Fibroblast of peridontal ligament (primary cell): ENCODE data around the gene RAVER2.

ENCODE experiments used
- DNase-seq: peaks from one replicate; pipeline ENCODE4 v3.0.0-alpha.2; 2010; ENCODE audit errors: extremely low read depth

RAVER2 gene

DNA sequence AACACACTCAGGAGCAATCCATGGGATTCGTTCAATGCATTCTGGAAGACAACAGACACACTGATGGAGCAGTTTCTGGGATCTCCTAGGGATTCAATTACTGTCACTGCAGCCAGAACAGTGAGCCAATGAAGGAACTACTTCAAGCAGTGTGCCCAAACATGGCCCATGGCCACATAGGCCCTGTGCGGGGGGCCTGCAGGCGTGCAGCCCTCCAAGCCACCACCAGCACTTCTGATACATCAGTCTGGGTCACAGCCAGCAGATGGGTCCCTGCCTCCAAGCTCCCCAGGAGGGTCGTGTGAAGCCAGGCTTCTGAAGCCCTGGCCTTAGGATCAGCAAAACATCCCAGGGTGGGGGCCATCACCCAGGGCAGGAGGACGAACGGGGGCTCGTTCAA lies 99.3 kb downstream of the RAVER2 start:
- no peak for DNase-seq

DNA sequence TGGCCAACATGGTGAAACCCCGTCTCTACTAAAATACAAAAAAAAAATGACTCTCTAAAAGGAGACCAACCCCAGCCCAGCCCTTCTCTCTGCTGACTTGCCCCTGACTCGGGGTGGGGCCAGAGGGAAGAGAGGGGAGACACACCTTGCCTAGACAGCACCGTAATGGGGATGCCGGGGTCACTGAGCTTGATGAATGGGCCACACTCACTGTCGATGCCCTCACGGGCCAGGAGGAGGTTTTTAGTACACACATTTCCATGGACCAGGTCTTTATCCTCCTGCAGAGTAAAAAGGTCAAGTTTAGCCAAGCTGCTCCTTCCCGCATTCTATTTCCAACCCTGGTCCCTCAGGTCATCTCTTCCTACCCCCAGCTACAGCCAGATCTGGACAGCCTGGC lies 99.7 kb downstream of the RAVER2 start:
- DNase-seq = no peak

- DNase-seq = no peak
These were observed 101.1 kb downstream of the RAVER2 start for GRCh38 chr1:64845831-64846425.

- no peak for DNase-seq
These were observed 101.9 kb downstream of the RAVER2 start for GRCh38 chr1:64846573-64847430.

DNA sequence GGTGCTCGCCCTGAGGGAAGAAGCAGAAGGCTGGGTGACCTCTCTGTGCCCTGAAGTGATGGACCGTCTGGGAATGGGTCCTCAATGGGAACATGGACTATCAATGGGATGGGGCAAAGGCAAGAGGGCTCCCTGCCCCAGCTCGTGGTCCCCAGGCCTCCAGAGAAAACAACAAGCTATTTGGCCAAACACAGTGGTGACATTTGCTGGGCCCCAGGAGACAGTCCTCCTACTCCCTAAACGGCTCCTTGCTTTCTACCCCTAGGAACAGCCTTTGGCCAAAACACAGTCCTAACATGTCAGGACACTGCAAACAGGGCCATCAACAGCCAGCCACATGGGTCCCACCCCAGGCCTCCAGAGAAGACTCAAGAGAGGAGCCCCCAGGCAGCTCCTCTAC lies 102.8 kb downstream of the RAVER2 start:
- DNase-seq = no peak

DNA sequence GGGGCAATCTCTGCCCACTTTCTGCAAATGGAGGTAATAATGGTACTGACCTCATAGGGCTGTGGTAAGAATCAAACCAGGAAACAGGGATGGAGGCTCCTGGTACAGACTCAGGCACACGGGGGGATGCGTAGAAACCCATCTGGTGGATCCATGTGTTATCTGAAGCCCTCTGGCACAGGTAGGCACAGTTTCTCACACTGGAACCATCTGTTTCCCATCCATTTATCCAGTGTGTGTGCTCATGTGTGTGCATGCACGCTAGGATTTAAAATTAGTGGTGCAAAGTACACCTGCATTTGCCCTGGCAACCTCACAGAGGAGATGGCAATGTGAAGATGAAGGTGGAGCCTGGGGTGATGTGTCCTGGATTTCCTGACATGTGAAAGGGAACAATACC lies 103.3 kb downstream of the RAVER2 start:
- DNase-seq = no peak

GRCh38 chr1:64848803-64849202 lies 103.9 kb downstream of the RAVER2 start:
- no peak for DNase-seq

GRCh38 chr1:64849942-64850341 lies 105.1 kb downstream of the RAVER2 start:
- no peak for DNase-seq

DNA sequence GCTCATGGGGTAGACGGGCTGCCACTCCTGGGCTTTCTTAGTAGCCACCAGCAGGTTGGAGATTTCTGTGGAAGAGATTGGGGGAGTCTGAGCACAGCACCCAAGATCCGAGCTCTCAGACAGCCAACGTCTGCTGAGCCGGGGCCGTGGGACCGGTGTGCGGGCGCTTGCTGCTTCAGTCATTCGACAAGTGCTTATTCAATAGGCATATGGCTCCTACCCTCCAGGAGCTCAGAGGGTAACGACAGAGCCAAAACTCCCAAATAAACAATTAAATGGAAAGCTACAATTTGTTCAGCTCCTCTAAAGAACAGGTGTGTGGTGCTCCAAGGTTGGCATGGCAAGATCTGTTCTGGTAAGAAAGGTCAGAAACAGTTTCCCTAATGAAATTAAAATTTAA lies 106.0 kb downstream of the RAVER2 start:
- DNase-seq = no peak

DNA sequence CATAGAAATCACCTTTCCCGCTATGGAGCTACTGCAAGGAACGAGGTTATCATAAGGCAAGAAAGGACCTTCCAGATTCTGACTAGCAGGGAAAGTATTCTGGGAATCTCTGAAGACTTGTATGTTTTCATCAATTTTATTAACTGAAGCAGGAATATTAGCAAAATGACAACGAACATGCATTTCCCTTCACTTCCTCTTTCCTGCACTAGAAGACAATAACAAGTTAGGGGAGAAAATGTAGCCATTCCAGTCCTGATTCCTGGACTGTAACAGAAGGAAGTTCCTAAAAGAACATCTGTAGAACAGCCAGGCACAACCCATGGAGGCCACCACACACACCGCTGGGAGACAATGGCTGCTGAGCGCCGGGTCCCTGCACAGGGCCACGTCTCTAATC lies 106.8 kb downstream of the RAVER2 start:
- DNase-seq = no peak

GRCh38 chr1:64854674-64855073 lies 109.8 kb downstream of the RAVER2 start:
- DNase-seq = no peak

- no peak for DNase-seq
These were observed 110.7 kb downstream of the RAVER2 start for GRCh38 chr1:64855557-64855956.

DNA sequence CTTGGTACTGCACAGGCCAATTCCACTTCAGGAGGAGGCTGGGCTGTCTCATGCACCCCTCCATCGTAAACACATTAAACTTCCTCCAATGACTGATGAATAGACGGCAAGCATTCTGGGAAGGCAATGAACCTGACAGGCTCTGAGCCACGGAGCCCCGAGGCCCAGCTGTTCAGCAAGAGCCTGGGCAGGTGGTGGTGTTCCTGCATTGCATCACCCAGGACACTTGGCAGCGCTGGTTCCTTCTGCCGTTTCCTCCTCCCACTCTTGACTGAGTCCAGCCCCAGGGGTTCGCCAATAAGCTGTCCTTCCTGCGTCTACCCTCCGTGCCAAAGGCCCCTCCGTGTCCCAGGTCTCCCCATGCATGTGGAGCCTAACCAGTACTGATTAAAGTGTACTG lies 111.7 kb downstream of the RAVER2 start:
- DNase-seq = no peak

GRCh38 chr1:64857347-64857746 lies 112.5 kb downstream of the RAVER2 start:
- DNase-seq = no peak

DNA sequence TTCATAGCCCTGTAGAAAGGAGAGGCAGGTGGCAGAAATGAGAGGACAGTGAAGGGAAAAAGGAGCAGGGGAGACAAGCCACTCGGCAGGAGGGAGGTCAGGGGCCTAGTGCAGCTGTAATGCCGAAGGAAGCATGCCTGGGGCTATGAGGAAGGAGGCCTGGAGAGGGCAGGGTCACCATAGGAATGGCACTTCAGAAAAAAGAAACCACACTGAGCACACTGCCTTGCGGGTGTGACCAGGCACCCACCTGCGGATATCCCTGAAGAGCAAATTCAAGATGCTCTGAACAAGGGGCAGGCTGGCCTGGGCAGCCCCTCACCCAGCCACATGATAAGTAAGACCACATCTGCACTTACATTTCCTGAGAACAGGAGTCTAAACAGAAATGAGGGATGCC lies 116.7 kb downstream of the RAVER2 start:
- peak; percentile 28 for DNase-seq

DNA sequence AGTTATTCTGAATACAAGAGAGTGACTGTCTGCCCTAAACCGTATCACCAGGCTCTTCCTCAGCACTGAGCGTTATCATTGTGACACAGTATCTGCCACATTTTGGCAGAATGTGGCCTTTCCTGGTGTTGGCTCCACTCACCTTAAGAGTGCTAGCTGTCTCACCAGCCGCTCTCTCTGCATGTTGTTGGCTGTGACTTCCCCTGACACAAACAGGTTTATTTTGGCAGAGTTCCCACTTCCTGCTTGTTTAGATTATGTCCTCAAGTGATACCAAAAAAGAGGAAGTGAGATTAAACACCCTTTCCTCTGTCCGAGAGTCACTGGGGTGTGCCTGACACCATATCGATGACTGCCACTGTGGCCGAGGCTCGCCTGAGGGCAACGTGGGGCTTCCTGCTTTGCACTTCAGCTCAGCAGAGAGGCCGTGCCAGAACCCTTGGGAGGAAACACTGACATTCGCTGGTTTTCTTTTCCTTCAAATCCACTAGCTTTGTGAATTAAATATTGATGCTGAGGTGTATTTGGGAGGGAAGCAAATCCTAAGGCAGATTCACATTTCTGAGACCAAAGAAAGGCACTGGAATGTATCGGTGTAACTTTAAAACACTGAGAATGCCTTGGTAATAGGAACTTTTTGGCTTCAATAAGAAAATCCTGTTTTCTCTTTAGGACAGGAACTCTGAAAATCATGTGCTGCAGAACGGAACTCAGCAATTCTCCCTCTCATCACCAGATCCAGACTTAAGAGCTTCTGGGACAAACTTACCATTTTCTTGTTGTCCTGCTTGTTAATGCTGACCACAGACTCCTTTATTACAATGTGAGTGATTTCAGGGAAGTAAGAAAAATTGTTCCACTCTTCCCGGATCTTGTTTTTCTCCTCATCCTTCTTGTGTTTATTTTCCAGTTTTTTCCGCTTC lies 119.4 kb downstream of the RAVER2 start:
- no peak for DNase-seq

- no peak for DNase-seq
These were observed 120.4 kb downstream of the RAVER2 start for GRCh38 chr1:64865105-64865757.

DNA sequence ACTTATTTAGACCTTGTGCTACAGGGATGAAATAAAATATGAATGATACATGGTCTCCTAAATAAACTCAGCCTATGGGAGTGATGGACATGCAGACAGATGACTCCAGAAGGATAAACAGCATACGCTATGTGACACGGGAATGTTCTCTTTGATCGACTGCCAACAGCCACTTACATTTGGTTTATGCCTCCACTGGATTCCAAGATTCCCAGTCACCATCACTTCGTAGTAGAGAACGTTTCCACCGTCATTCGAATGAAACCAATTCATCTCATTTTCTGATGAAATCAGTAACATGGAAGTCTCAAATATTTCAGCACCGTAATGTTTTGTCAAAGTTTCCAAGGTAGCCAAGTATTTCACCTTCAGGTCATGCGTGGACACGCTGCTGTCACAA lies 121.8 kb downstream of the RAVER2 start:
- DNase-seq = no peak

GRCh38 chr1:64867266-64867665 lies 122.4 kb downstream of the RAVER2 start:
- peak; percentile 34 for DNase-seq

- DNase-seq = no peak
These were observed 126.4 kb downstream of the RAVER2 start for GRCh38 chr1:64871256-64871655.

DNA sequence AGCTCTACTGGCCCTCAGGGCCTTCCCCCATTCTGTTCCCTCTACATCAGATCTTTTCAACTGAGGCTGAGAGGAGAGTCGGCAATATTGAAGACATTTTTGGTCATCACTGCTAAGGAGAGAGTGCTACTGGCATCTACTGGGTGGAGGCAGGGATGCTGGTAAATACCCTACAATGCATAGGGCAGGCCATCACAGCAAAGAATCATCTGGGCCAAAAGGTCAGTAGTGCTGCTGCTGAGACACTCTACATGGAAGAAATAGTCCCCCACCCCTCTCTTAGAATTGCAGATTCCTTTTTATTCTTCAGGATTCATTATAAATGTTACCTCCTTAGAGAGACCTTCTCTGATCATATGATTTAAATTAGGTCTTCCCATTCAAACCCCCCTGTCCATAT lies 127.2 kb downstream of the RAVER2 start:
- no peak for DNase-seq

DNA sequence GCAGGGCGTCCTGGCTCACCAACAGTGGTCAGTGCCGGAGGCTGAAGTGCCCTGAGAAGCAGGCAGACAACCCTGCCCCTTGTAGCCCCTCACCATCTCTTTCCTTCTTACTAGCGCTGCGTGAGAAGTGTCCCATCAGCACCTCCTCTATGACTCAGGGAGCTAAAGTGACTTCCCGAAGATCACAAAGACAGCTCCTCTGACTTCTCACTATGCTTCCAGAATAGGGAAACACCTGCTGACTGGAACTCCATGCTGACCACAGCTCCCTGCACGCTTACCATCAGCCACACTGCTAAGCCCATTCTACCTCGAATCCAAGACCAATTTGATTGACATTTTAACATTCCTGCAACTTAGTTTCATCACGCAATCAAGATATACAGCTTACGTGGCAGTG lies 128.7 kb downstream of the RAVER2 start:
- DNase-seq = no peak
